ENCODE data around the gene MMEL1.
A peak's percentile ranks its signal among the peaks of the same experiment; 100 is the strongest.
"Not testable (repeated sequence)": the region's sequence is repeated elsewhere in the genome, so short reads cannot be mapped to it uniquely, and the experiment has no call there.

Gene MMEL1

GRCh38 chr1:2569703-2570102 lies 63.1 kb downstream of the MMEL1 start:
- DNase-seq: not testable (repeated sequence)

- no peak for DNase-seq
Measured at GRCh38 chr1:2569060-2569459, 63.8 kb downstream of the MMEL1 start.

- not testable (repeated sequence) for DNase-seq
Measured at GRCh38 chr1:2568187-2568816, 64.5 kb downstream of the MMEL1 start.

- DNase-seq: no peak
Measured at GRCh38 chr1:2567083-2567679, 65.6 kb downstream of the MMEL1 start.

GRCh38 chr1:2566101-2567045 lies 66.4 kb downstream of the MMEL1 start:
- DNase-seq: no peak

GRCh38 chr1:2564815-2565374 lies 67.9 kb downstream of the MMEL1 start:
- no peak for DNase-seq

- DNase-seq: no peak
Measured at GRCh38 chr1:2564006-2564814, 68.6 kb downstream of the MMEL1 start.

- DNase-seq: no peak
Measured at GRCh38 chr1:2563205-2563604, 69.6 kb downstream of the MMEL1 start.

GRCh38 chr1:2561898-2562895 lies 70.6 kb downstream of the MMEL1 start:
- DNase-seq: peak in 1 of 2 donors; percentile 39

- no peak for DNase-seq
Measured at GRCh38 chr1:2561446-2561845, 71.4 kb downstream of the MMEL1 start.

- DNase-seq: no peak
Measured at GRCh38 chr1:2560299-2561073, 72.3 kb downstream of the MMEL1 start.

GRCh38 chr1:2559509-2560298 lies 73.1 kb downstream of the MMEL1 start:
- DNase-seq: no peak

- no peak for DNase-seq
Measured at GRCh38 chr1:2558861-2559260, 74.0 kb downstream of the MMEL1 start.

GRCh38 chr1:2558420-2558819 lies 74.4 kb downstream of the MMEL1 start:
- no peak for DNase-seq

GRCh38 chr1:2557482-2558400 lies 75.1 kb downstream of the MMEL1 start:
- no peak for DNase-seq

- DNase-seq: peak; percentile 55 to 59
Measured at GRCh38 chr1:2556678-2557481, 75.9 kb downstream of the MMEL1 start.

GRCh38 chr1:2556277-2556677 lies 76.5 kb downstream of the MMEL1 start, which contains the start of gene TNFRSF14:
TSS of gene TNFRSF14 (plus strand) at chr1:2556371. CDS start at chr1:2556665, 294 bp downstream.
- DNase-seq: peak; percentile 78 to 81
